ENCODE results near the gene AGRP.

DNA sequence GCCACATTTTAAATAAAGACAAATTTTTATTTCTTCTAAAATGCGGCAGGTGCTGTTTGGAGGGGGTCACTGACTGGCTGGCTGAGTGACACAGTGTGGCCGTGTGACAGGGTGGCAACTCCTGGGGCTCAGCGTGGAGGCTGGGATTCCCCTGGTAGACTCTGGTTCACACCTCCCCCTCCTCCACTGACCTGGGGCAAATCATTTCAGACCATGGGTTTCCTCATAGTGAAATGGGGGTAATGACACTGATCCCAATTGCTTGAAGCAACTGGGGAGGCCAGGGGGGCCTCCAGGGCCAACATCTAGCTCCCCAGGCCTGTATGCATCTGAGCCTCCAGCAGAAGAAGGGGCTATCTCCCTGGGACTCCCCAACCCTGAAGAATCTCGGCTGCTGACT is 45.8 kb downstream of the AGRP start:
- TF ChIP-seq, protein P1, sequence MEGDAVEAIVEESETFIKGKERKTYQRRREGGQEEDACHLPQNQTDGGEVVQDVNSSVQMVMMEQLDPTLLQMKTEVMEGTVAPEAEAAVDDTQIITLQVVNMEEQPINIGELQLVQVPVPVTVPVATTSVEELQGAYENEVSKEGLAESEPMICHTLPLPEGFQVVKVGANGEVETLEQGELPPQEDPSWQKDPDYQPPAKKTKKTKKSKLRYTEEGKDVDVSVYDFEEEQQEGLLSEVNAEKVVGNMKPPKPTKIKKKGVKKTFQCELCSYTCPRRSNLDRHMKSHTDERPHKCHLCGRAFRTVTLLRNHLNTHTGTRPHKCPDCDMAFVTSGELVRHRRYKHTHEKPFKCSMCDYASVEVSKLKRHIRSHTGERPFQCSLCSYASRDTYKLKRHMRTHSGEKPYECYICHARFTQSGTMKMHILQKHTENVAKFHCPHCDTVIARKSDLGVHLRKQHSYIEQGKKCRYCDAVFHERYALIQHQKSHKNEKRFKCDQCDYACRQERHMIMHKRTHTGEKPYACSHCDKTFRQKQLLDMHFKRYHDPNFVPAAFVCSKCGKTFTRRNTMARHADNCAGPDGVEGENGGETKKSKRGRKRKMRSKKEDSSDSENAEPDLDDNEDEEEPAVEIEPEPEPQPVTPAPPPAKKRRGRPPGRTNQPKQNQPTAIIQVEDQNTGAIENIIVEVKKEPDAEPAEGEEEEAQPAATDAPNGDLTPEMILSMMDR (IDR thresholded peaks at IDR 0.05), result no peak
- no peak for TF ChIP-seq POLR2A (IDR thresholded peaks at IDR 0.05)

Measured in heart left ventricle (tissue), 13 donors.